H1 (cell line): Measurements from ENCODE around the gene NOXO1. TPM values are rescaled to one million over a fixed set of nuclear protein-coding genes. Genes with fewer than 3 reads are reported as not detected.

Experiments
- CTCF ChIA-PET: fragments of 300-600 bp; sonication (Branson Sonifier 250); formaldehyde crosslinking; loops from one replicate; lab custom pipeline; 2021; ENCODE audit not compliant: partially characterized antibody; lab: Charles Lee
- POLR2A ChIA-PET: fragments of 300-600 bp; sonication (Branson Sonifier 250); formaldehyde crosslinking; loops from one replicate; lab custom pipeline; 2021; ENCODE audit warnings: inconsistent platforms; ENCODE audit not compliant: partially characterized antibody; lab: Charles Lee
- DNase-seq, 2 experiments: peaks; one replicate each; pipeline versions ENCODE4 v3.0.0 to v3.0.0-alpha.2; 2010 to 2022; ENCODE audit warnings: low spot score in 2 of 2, low read depth in 1 of 2, mixed read lengths in 1 of 2
- FAIRE-seq: peaks from 2 replicates; lab custom pipeline; 2011; peaks lifted over from hg19 to GRCh38; lab: Jason Lieb, UNC
- H2AFZ ChIP-seq: 2 replicates; pipeline ENCODE4 v1.8.1; 2012; ENCODE audit warnings: low read length, inconsistent platforms
- H2AK5ac ChIP-seq: 2 replicates; pipeline ENCODE4 v1.6.1; 2013; ENCODE audit warnings: low read depth, low read length
- H2BK120ac ChIP-seq: replicated peaks from 2 replicates; pipeline ENCODE3; 2013; ENCODE audit warnings: low read depth, low read length, inconsistent platforms
- H2BK12ac ChIP-seq: 2 replicates; pipeline ENCODE4 v1.6.1; 2013; ENCODE audit warnings: low read depth, low read length
- H2BK15ac ChIP-seq: 2 replicates; pipeline ENCODE4 v1.6.1; 2013; ENCODE audit warnings: low read length
- H2BK20ac ChIP-seq: 2 replicates; pipeline ENCODE4 v1.6.1; 2013; ENCODE audit warnings: low read length
- H2BK5ac ChIP-seq: 2 replicates; pipeline ENCODE4 v1.6.1; 2013; ENCODE audit warnings: low read depth, low read length
- H3K14ac ChIP-seq: 2 replicates; pipeline ENCODE4 v1.6.1; 2013; ENCODE audit warnings: inconsistent platforms; ENCODE audit not compliant: insufficient read length
- H3K18ac ChIP-seq: 2 replicates; pipeline ENCODE4 v1.6.1; 2013; ENCODE audit warnings: low read length; ENCODE audit errors: extremely low read depth
- H3K23ac ChIP-seq: 2 replicates; pipeline ENCODE4 v1.6.1; 2013; ENCODE audit warnings: inconsistent platforms; ENCODE audit not compliant: insufficient read length
- H3K23me2 ChIP-seq: 2 replicates; pipeline ENCODE4 v1.6.1; 2013; ENCODE audit warnings: low read depth, low read length
- H3K27ac ChIP-seq: 2 replicates; pipeline ENCODE4 v1.6.1; 2011; ENCODE audit warnings: low read depth, low read length, inconsistent platforms
- H3K27me3 ChIP-seq, 4 experiments: replicated peaks in 1 of 4; 1 replicate in 1 of 4; 2 replicates in 3 of 4; pipeline versions ENCODE4 v1.6.1 to v1.8.1; 2011 to 2013; ENCODE audit warnings: low read length in 3 of 4, mild to moderate bottlenecking in 3 of 4, inconsistent platforms in 2 of 4, mixed read lengths in 2 of 4, moderate library complexity in 1 of 4; ENCODE audit not compliant: control insufficient read depth in 3 of 4, insufficient read depth in 3 of 4; ENCODE audit errors: extremely low read depth in 1 of 4
- H3K36me3 ChIP-seq, 4 experiments: 2 replicates each; pipeline versions ENCODE4 v1.6.1 to v1.8.1; 2011 to 2013; ENCODE audit warnings: mild to moderate bottlenecking in 4 of 4, low read length in 3 of 4, moderate library complexity in 2 of 4, control low read depth in 1 of 4, inconsistent platforms in 1 of 4; ENCODE audit not compliant: insufficient read depth in 4 of 4, control insufficient read depth in 2 of 4
- H3K4ac ChIP-seq: replicated peaks from 2 replicates; pipeline ENCODE3; 2013; ENCODE audit warnings: low read length, low read depth, mixed read lengths, inconsistent platforms; ENCODE audit not compliant: insufficient read length
- H3K4me1 ChIP-seq, 4 experiments: replicated peaks in 1 of 4; 1 replicate in 1 of 4; 2 replicates in 3 of 4; pipeline versions ENCODE4 v1.6.1 to v1.8.1; 2011 to 2013; ENCODE audit warnings: low read length in 3 of 4, inconsistent platforms in 2 of 4, mixed read lengths in 1 of 4; ENCODE audit not compliant: insufficient read depth in 4 of 4, control insufficient read depth in 3 of 4
- H3K4me2 ChIP-seq, 2 experiments: 2 replicates each; pipeline versions ENCODE4 v1.6.1 to v1.8.1; 2011 to 2013; ENCODE audit warnings: low read depth in 2 of 2, low read length in 2 of 2, control low read depth in 1 of 2, inconsistent platforms in 1 of 2, mild to moderate bottlenecking in 1 of 2; ENCODE audit not compliant: insufficient read depth in 1 of 2
- H3K4me3 ChIP-seq, 4 experiments: fragments of 200-600, 300-600 bp in 1 of 4; sonication (generic), shearing (Covaris generic), sonication (Bioruptor Twin) in 1 of 4; 2 replicates each; pipeline versions ENCODE4 v1.5.1 to v1.8.1; 2011 to 2016; ENCODE audit warnings: low read length in 4 of 4, low read depth in 3 of 4, control low read depth in 2 of 4, inconsistent platforms in 2 of 4, mild to moderate bottlenecking in 2 of 4, mixed read lengths in 1 of 4, moderate library complexity in 1 of 4; ENCODE audit not compliant: insufficient read depth in 2 of 4; ENCODE audit errors: extremely low read depth in 1 of 4
- H3K56ac ChIP-seq: replicated peaks from 2 replicates; pipeline ENCODE3; 2013; ENCODE audit warnings: low read depth, mild to moderate bottlenecking, mixed read lengths, low read length, inconsistent platforms; ENCODE audit not compliant: insufficient read length
- H3K79me1 ChIP-seq: 2 replicates; pipeline ENCODE4 v1.6.1; 2013; ENCODE audit warnings: low read depth, low read length, control low read depth
- H3K79me2 ChIP-seq, 2 experiments: 2 replicates each; pipeline versions ENCODE4 v1.6.1 to v1.8.1; 2012 to 2013; ENCODE audit warnings: low read length in 2 of 2, mild to moderate bottlenecking in 2 of 2, inconsistent platforms in 1 of 2; ENCODE audit not compliant: insufficient read depth in 2 of 2, control insufficient read depth in 1 of 2
- H3K9ac ChIP-seq, 4 experiments: replicated peaks in 1 of 4; 1 replicate in 1 of 4; 2 replicates in 3 of 4; pipeline versions ENCODE4 v1.6.1 to v1.8.1; 2011 to 2013; ENCODE audit warnings: low read depth in 3 of 4, low read length in 3 of 4, control low read depth in 2 of 4, mild to moderate bottlenecking in 2 of 4, moderate library complexity in 2 of 4, inconsistent platforms in 1 of 4; ENCODE audit errors: extremely low read depth in 1 of 4
- H3K9me3 ChIP-seq, 2 experiments: 2 replicates each; pipeline versions ENCODE4 v1.6.1 to v1.8.1; 2012 to 2013; ENCODE audit warnings: mild to moderate bottlenecking in 2 of 2, moderate library complexity in 2 of 2, control low read depth in 1 of 2, inconsistent platforms in 1 of 2, low read depth in 1 of 2, low read length in 1 of 2, mixed read lengths in 1 of 2; ENCODE audit not compliant: insufficient read depth in 2 of 2
- H4K20me1 ChIP-seq, 2 experiments: replicated peaks in 1 of 2; 2 replicates each; pipeline versions ENCODE3 to v1.8.1; 2011 to 2013; ENCODE audit warnings: inconsistent platforms in 2 of 2, low read length in 2 of 2, mild to moderate bottlenecking in 1 of 2; ENCODE audit not compliant: insufficient read depth in 2 of 2, control insufficient read depth in 1 of 2
- H4K5ac ChIP-seq: 2 replicates; pipeline ENCODE4 v1.6.1; 2013; ENCODE audit warnings: low read length, low read depth, mixed read lengths, inconsistent platforms; ENCODE audit not compliant: insufficient read length
- H4K8ac ChIP-seq: 2 replicates; pipeline ENCODE4 v1.8.0; 2013; ENCODE audit warnings: mild to moderate bottlenecking, moderate library complexity, low read length, inconsistent platforms; ENCODE audit not compliant: insufficient read depth; ENCODE audit errors: extremely low read depth
- H4K91ac ChIP-seq: replicated peaks from 2 replicates; pipeline ENCODE3; 2013; ENCODE audit warnings: low read length, mixed read lengths, inconsistent platforms; ENCODE audit not compliant: insufficient read length
- ATF2 ChIP-seq: IDR thresholded peaks from 2 replicates; pipeline ENCODE4 v1.6.1; 2012; ENCODE audit warnings: low read length, inconsistent platforms
- CHD2 ChIP-seq: IDR thresholded peaks from 2 replicates; pipeline ENCODE4 v1.6.1; 2012; ENCODE audit warnings: low read length, improper control_type of control experiment
- EZH2 ChIP-seq: fragments of 200-600 bp; sonication (generic); IDR thresholded peaks from 2 replicates; pipeline ENCODE4 v1.7.1; 2012; ENCODE audit warnings: low read depth, mild to moderate bottlenecking, moderate library complexity, low read length, inconsistent platforms; ENCODE audit not compliant: severe bottlenecking
- JUN ChIP-seq: IDR thresholded peaks from 2 replicates; pipeline ENCODE4 v1.6.1; 2011; ENCODE audit warnings: low read depth, mild to moderate bottlenecking, improper control_type of control experiment, low read length
- KDM4A ChIP-seq: IDR thresholded peaks from one replicate; pipeline ENCODE4 v1.7.1; 2012; ENCODE audit warnings: low read depth, mild to moderate bottlenecking, moderate library complexity, low read length, inconsistent platforms; ENCODE audit not compliant: severe bottlenecking
- RBBP5 ChIP-seq: IDR thresholded peaks from 2 replicates; pipeline ENCODE4 v1.7.1; 2012; ENCODE audit warnings: low read depth, mild to moderate bottlenecking, inconsistent platforms, low read length, moderate library complexity, borderline replicate concordance
- SUZ12 ChIP-seq: fragments of 200-600 bp; sonication (generic); IDR thresholded peaks from 2 replicates; pipeline ENCODE4 v1.6.1; 2012; ENCODE audit warnings: mild to moderate bottlenecking, inconsistent platforms, low read length, moderate library complexity, mixed read lengths
- TAF1 ChIP-seq: IDR thresholded peaks from 2 replicates; pipeline ENCODE4 v1.6.1; 2011; ENCODE audit warnings: mild to moderate bottlenecking, low read depth, low read length
- WGBS, 2 experiments: shearing (Covaris generic) in 1 of 2; methylation state at CpG; one replicate each; pipeline versions ENCODE4 v1.1.6 to v1.1.7; 2013 to 2015; ENCODE audit warnings: low lambda C conversion rate in 2 of 2, mixed read lengths in 2 of 2, inconsistent platforms in 1 of 2, low coverage in 1 of 2, missing lambda C conversion rate in 1 of 2; ENCODE audit not compliant: insufficient replicate concordance in 2 of 2, insufficient coverage in 1 of 2, insufficient read length in 1 of 2; ENCODE audit errors: extremely low coverage in 1 of 2, missing lambda C conversion rate in 1 of 2; 5-methylcytosine and 5-hydroxymethylcytosine counted together
- polyA plus RNA-seq, 7 experiments: library from polyadenylated mRNA; depleted of rRNA in 3 of 7; stranded (reverse) in 5 of 7; unstranded in 2 of 7; fragments of >200 nt in 5 of 7; fragments of 200-250 nt in 2 of 7; gene quantifications; 1 replicate in 5 of 7; 2 replicates in 1 of 7; 4 replicates in 1 of 7; pipeline versions ENCODE4 v1.2.1 to v1.2.3, GENCODE V29; 2011 to 2013; ENCODE audit warnings: missing spikeins in 2 of 7, mixed read lengths in 2 of 7
- total RNA-seq: library from RNA; stranded (reverse); fragmentation: NEBNext Ultra II Directional; extraction: Animal tissue kit (Norgen Biotek cat#: 25700); gene quantifications from 2 replicates; pipeline ENCODE4 v1.2.1, GENCODE V29; 2021

NOXO1 gene
- total and polyA plus RNA-seq, 2 of the 8 experiments (the other 6 are each of a cell fraction or from before 2014, with no cell fraction given): 1.3 to 2.5 TPM

GRCh38 chr16:1989209-1990100, 8.2 kb upstream of the NOXO1 start, which contains the start of gene SYNGR3:
TSS of gene SYNGR3 (plus strand) at chr16:1989970. CDS start at chr16:1990103, 133 bp downstream.
- H2BK5ac ChIP-seq: no peak within 1 kb of the TSS
- peak within 1 kb of the TSS; percentile 5 for H3K4ac ChIP-seq
- H2BK120ac ChIP-seq: no peak within 1 kb of the TSS
- H4K8ac ChIP-seq: peak within 1 kb of the TSS; percentile 62; the same call in 1 of the 2 replicates
- peak within 1 kb of the TSS; percentile 60; the same call in 1 of the 2 replicates for H2AK5ac ChIP-seq
- H3K79me1 ChIP-seq: no peaks in the 10 kb centered on the region
- 0 out of 2 replicates have a peak within 1 kb of the TSS, but pooled peaks have one; percentile 61 for H2BK20ac ChIP-seq
- no peak within 1 kb of the TSS for H3K14ac ChIP-seq
- H3K23ac ChIP-seq: no peak within 1 kb of the TSS
- no peak within 1 kb of the TSS for H3K56ac ChIP-seq
- H4K91ac ChIP-seq: peak within 1 kb of the TSS; percentile 11
- no peaks in the 10 kb centered on the region for H3K9me3 ChIP-seq
- H3K36me3 ChIP-seq: peaks cover 2 to 5% (median 3%) of the 10 kb centered on the region in 4 experiments; a peak in 3 of 8 replicates
- peak within 1 kb of the TSS; percentile 81; the same call in 1 of the 2 replicates for H2BK15ac ChIP-seq
- H3K4me3 ChIP-seq: peak within 1 kb of the TSS; percentile 36 to 77 (median 60)
- peaks cover 7 to 10% of the 10 kb centered on the region in 2 experiments for H4K20me1 ChIP-seq
- WGBS, 2 experiments: 28% methylated on average over 15 of the region's 67 CpGs; no CpG with 5 or more reads in 1 of the 2 experiments
- no peak for FAIRE-seq
- H3K9ac ChIP-seq: peak within 1 kb of the TSS in 3 of 4 experiments; percentile 0 to 8 (median 2); a peak in 2 of 7 replicates
- H3K18ac ChIP-seq: peak within 1 kb of the TSS; percentile 51
- H3K79me2 ChIP-seq: peaks cover 0 to 9% of the 10 kb centered on the region in 2 experiments; a peak in 1 of 4 replicates
- POLR2A ChIA-PET: interaction anchor here (0.7 to 28.2 kb wide), 9 partner anchors 9 to 166 kb away, joined by 3 to 736 read pairs (median 4); partner anchors contain the start of genes NDUFB10, NOXO1, RNF151 and RPS2
- H3K23me2 ChIP-seq: peaks cover 26% of the 10 kb centered on the region; the same call in 1 of the 2 replicates
- CTCF ChIA-PET: interaction anchor here (0.5 to 6.8 kb wide), 2 partner anchors 15 to 666 kb away, joined by 3 to 55 read pairs; no protein-coding TSS in a partner anchor
- DNase-seq: peak in 1 of 2 experiments; percentile 72
- H3K27me3 ChIP-seq: peaks cover 4 to 37% (median 24%) of the 10 kb centered on the region in 4 experiments
- peak within 1 kb of the TSS; percentile 53; the same call in 1 of the 2 replicates for H2BK12ac ChIP-seq
- H4K5ac ChIP-seq: no peak within 1 kb of the TSS
- H3K4me2 ChIP-seq: peak within 1 kb of the TSS; percentile 83 to 96
- H3K4me1 ChIP-seq: peaks cover 0 to 34% (median 20%) of the 10 kb centered on the region in 4 experiments; a peak in 6 of 7 replicates
- no peak within 1 kb of the TSS for H2AFZ ChIP-seq
- no peak within 1 kb of the TSS; the same call in 1 of the 2 replicates for H3K27ac ChIP-seq
- TF ChIP-seq CHD2: no peak
- TF ChIP-seq RBBP5: no peak
- peak; percentile 39 for TF ChIP-seq KDM4A
- TF ChIP-seq SUZ12: peak; percentile 25; the same call in 1 of the 2 replicates
- 0 out of 2 replicates have a peak, but pooled peaks have one; percentile 28 for TF ChIP-seq TAF1
- no peak for TF ChIP-seq ATF2
- no peak for TF ChIP-seq JUN
- no peak for TF ChIP-seq EZH2
